Choroid plexus epithelial cell (primary cell): Measurements from ENCODE around the gene PRDM4.

Experiments
- DNase-seq: peaks from one replicate; pipeline ENCODE4 v3.0.0-alpha.2; 2010; ENCODE audit warnings: low read depth
- H3K4me3 ChIP-seq: 2 replicates; pipeline ENCODE4 v1.5.1; 2011; ENCODE audit warnings: low read depth, mild to moderate bottlenecking, control low read depth, low read length, moderate library complexity
- CTCF ChIP-seq: conservative IDR thresholded peaks from 2 replicates; pipeline ENCODE4 v1.5.1; 2011; ENCODE audit warnings: low read depth, mild to moderate bottlenecking, control low read depth, inconsistent platforms, low read length, moderate library complexity

Gene PRDM4

GRCh38 chr12:107794451-107794850, 33.5 kb upstream of the PRDM4 start:
- H3K4me3 ChIP-seq, result no peak overlapping the region
- DNase-seq, result no peak
- TF ChIP-seq CTCF, result no peak

- TF ChIP-seq CTCF, result no peak
- DNase-seq, result no peak
- H3K4me3 ChIP-seq, result no peak overlapping the region
These were observed 30.6 kb upstream of the PRDM4 start for GRCh38 chr12:107791465-107792089.

- no peak for DNase-seq
- no peak for TF ChIP-seq CTCF
- H3K4me3 ChIP-seq, result no peak overlapping the region
These were observed 27.9 kb upstream of the PRDM4 start for GRCh38 chr12:107788690-107789458.

- no peak for TF ChIP-seq CTCF
- no peak for DNase-seq
- no peak overlapping the region for H3K4me3 ChIP-seq
These were observed 27.3 kb upstream of the PRDM4 start for GRCh38 chr12:107788281-107788680.

GRCh38 chr12:107783406-107784376, 22.8 kb upstream of the PRDM4 start:
- no peak for TF ChIP-seq CTCF
- DNase-seq, result no peak
- no peak overlapping the region for H3K4me3 ChIP-seq

- H3K4me3 ChIP-seq, result no peak overlapping the region
- DNase-seq, result no peak
- no peak for TF ChIP-seq CTCF
These were observed 21.1 kb upstream of the PRDM4 start for GRCh38 chr12:107782067-107782466.
